D721Med (cell line): ENCODE data around the gene PPP1R36.

Experiments used
- DNase-seq: peaks from one replicate; pipeline ENCODE4 v3.0.0; 2011; ENCODE audit warnings: low spot score; ENCODE audit not compliant: insufficient read length
- FAIRE-seq: peaks from 2 replicates; lab custom pipeline; 2011; peaks lifted over from hg19 to GRCh38; lab: Jason Lieb, UNC
- CTCF ChIP-seq: IDR thresholded peaks from 2 replicates; pipeline ENCODE4 v1.5.1; 2012; ENCODE audit warnings: mild to moderate bottlenecking, control low read depth; ENCODE audit not compliant: insufficient read depth; ENCODE audit errors: missing control alignments

Gene PPP1R36

GRCh38 chr14:64522591-64523355 lies 27.0 kb upstream of the PPP1R36 start:
- no peak for DNase-seq
- no peak for TF ChIP-seq CTCF
- FAIRE-seq, result no peak

DNA sequence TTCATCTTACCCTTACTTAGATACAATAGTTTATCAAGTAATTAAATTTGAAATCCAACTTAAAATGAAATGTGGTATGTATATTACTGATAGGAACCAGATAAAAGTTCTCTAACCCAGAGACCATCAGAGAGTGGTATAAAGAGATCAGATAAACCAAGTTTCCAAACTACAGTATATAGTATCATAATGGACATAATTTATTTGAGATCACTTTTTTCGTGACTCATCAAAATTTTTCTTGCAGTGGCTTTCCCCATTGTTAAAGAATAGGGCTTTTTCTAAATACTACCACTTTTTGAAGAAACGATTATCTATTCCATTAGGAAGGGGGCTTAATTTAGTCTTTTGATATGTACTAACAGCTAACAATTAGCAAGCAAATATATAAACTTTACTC lies 24.4 kb upstream of the PPP1R36 start:
- DNase-seq (no peak), FAIRE-seq (peak; percentile 58)
- TF ChIP-seq CTCF, result no peak

GRCh38 chr14:64531567-64531966 lies 18.2 kb upstream of the PPP1R36 start:
- no peak for FAIRE-seq
- TF ChIP-seq CTCF, result no peak
- no peak for DNase-seq

GRCh38 chr14:64536488-64537245 lies 13.1 kb upstream of the PPP1R36 start:
- FAIRE-seq (no peak), DNase-seq (no peak)
- TF ChIP-seq CTCF, result no peak

DNA sequence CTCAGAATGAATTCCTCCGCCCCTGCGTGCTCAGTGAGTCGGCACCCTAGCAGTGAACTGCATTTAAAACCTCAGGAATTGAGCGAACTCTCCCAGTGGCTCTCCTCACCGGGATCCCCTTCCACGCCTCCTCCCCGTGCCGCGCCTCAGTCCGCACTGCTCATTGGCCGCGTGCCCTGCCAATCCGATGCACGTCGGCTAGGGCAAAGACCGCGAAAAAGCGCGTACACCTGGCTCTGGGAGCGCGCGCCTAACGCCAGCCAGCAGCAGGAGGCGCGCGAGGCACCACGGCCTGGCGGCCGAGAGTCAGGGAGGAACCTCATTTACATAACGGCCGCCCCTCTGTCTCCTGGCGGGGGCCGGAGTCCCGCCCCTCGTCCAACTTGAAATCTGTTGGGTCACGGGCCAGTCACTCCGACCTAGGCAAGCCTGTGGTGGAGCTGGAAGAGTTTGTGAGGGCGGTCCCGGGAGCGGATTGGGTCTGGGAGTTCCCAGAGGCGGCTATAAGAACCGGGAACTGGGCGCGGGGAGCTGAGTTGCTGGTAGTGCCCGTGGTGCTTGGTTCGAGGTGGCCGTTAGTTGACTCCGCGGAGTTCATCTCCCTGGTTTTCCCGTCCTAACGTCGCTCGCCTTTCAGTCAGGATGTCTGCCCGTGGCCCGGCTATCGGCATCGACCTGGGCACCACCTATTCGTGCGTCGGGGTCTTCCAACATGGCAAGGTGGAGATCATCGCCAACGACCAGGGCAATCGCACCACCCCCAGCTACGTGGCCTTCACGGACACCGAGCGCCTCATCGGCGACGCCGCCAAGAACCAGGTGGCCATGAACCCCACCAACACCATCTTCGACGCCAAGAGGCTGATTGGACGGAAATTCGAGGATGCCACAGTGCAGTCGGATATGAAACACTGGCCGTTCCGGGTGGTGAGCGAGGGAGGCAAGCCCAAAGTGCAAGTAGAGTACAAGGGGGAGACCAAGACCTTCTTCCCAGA lies 9.3 kb upstream of the PPP1R36 start, which contains the start of gene HSPA2:
Gene HSPA2, plus strand, starts transcription at position 534 of the 995 bp plus-strand sequence. Its CDS starts 109 bp downstream, at position 643.
- no peak for FAIRE-seq
- no peak for TF ChIP-seq CTCF
- DNase-seq, result no peak

DNA sequence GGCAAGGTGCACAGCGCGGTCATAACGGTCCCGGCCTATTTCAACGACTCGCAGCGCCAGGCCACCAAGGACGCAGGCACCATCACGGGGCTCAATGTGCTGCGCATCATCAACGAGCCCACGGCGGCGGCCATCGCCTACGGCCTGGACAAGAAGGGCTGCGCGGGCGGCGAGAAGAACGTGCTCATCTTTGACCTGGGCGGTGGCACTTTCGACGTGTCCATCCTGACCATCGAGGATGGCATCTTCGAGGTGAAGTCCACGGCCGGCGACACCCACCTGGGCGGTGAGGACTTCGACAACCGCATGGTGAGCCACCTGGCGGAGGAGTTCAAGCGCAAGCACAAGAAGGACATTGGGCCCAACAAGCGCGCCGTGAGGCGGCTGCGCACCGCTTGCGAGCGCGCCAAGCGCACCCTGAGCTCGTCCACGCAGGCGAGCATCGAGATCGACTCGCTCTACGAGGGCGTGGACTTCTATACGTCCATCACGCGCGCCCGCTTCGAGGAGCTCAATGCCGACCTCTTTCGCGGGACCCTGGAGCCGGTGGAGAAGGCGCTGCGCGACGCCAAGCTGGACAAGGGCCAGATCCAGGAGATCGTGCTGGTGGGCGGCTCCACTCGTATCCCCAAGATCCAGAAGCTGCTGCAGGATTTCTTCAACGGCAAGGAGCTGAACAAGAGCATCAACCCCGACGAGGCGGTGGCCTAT lies 8.3 kb upstream of the PPP1R36 start:
- FAIRE-seq (no peak), DNase-seq (no peak)
- no peak for TF ChIP-seq CTCF
